Heart left ventricle (tissue), 16 donors: Measurements from ENCODE around the gene SNAPC2. TPM values are rescaled to one million over a fixed set of nuclear protein-coding genes. Genes with fewer than 3 reads are reported as not detected.
"Not testable (repeated sequence)": the region's sequence is repeated elsewhere in the genome, so short reads cannot be mapped to it uniquely, and the experiment has no call there.

Experiments used
- ATAC-seq, 4 donors: fragments of 200-7000 bp; cut with Tn5 transposase; one replicate each; pipeline ENCODE4 v1.9.1; 2020 to 2022; ENCODE audit warnings: moderate library complexity in 4 of 4, mild to moderate bottlenecking in 3 of 4, moderate number of reproducible peaks in 1 of 4
- DNase-seq, 5 donors: peaks; one replicate each; pipeline ENCODE4 v3.0.0-alpha.2; 2020
- H3K27ac ChIP-seq, 12 donors: fragments of 200-600 bp; sonication (generic) in 4 of 12; one replicate each; pipeline versions ENCODE4 v1.5.0 to v1.8.0; 2016 to 2022; ENCODE audit warnings: mild to moderate bottlenecking in 2 of 12
- H3K27me3 ChIP-seq, 9 donors: fragments of 200-600 bp; sonication (generic) in 2 of 9; one replicate each; pipeline versions ENCODE4 v1.5.1 to v1.8.0; 2016 to 2022; ENCODE audit warnings: mild to moderate bottlenecking in 3 of 9
- H3K36me3 ChIP-seq, 9 donors: fragments of 200-600 bp; sonication (generic) in 2 of 9; one replicate each; pipeline versions ENCODE4 v1.5.0 to v1.8.0; 2018 to 2022; ENCODE audit warnings: mild to moderate bottlenecking in 2 of 9
- H3K4me1 ChIP-seq, 12 donors: fragments of 200-600 bp; sonication (generic) in 4 of 12; one replicate each; pipeline versions ENCODE4 v1.5.0 to v1.8.0; 2016 to 2022; ENCODE audit warnings: mild to moderate bottlenecking in 3 of 12
- H3K4me3 ChIP-seq, 12 donors: fragments of 200-600 bp; sonication (generic) in 4 of 12; one replicate each; pipeline versions ENCODE4 v1.5.0 to v1.8.0; 2017 to 2022; ENCODE audit warnings: mild to moderate bottlenecking in 9 of 12, moderate library complexity in 4 of 12
- H3K9me3 ChIP-seq, 12 donors: fragments of 200-600 bp; sonication (generic) in 4 of 12; one replicate each; pipeline versions ENCODE4 v1.5.0 to v1.8.0; 2016 to 2022; ENCODE audit warnings: mild to moderate bottlenecking in 1 of 12
- POLR2A ChIP-seq, 2 donors: fragments of 450-650 bp; IDR thresholded peaks; one replicate each; pipeline ENCODE4 v1.6.1; 2017; ENCODE audit warnings: antibody characterized with exemption in 2 of 2, mild to moderate bottlenecking in 2 of 2, moderate library complexity in 2 of 2
- WGBS, 4 donors: extraction: QIAGEN DNeasy Blood & Tissue Kit in 2 of 4; methylation state at CpG; one replicate each; pipeline versions ENCODE4 v1.1.5 to v1.1.7; 2013 to 2018; 5-methylcytosine and 5-hydroxymethylcytosine counted together
- intact Hi-C, 10 donors: fragments of 100-400 bp; cut with DNase I; formaldehyde crosslinking; loops; one replicate each; pipeline versions ENCODE4 v1.11.1 to v1.14.2; 2022
- polyA plus RNA-seq, 2 donors: library from polyadenylated mRNA; stranded (reverse); fragments of 200-250 nt; gene quantifications; one replicate each; pipeline ENCODE4 v1.2.3, GENCODE V29; 2013
- total RNA-seq, 9 donors: library from RNA; depleted of rRNA in 2 of 9; stranded (reverse); fragments of >200 nt in 2 of 9; fragmentation: NEBNext Ultra II Directional in 3 of 9; extraction: Animal tissue kit (Norgen Biotek cat#: 25700) in 3 of 9; gene quantifications; one replicate each; pipeline versions ENCODE4 v1.1.0 to v1.2.4, GENCODE V29; 2016 to 2023
- TF ChIP-seq, protein P1 (sequence below), 12 donors: fragments of 200-600 bp; sonication (generic) in 4 of 12; IDR thresholded peaks; one replicate each; pipeline versions ENCODE4 v1.5.0 to v1.8.0; 2018 to 2022; ENCODE audit warnings: antibody characterized with exemption in 12 of 12, mild to moderate bottlenecking in 5 of 12
- donor health status: ischemic (EF 13 %, LVEDD 7.1; RV severe dilation, severe dysfunction).
- donor health status: healthy with polysubstance abuse.
- donor health status: DM: no; HTN: yes; CAD: no.
- donor health status: DM: no; HTN: no; CAD: no.
- donor health status: ischemic (EF 25% LVEDD 6.9; RV normal size, moderate dysfunction).
- donor health status: ischemic (EF 25% LVEDD 5.7; RV mildly dilated, moderate dysfunction).
- donor health status: healthy.
- donor health status: DM: yes; HTN: yes; CAD: no.
- donor health status: ischemic (EF 35%, LVEDD 5.7; RV mildly dilated, moderate dysfunction).
- donor health status: nonischemic (EF 11% LVEDD 7.7; RV severe dilation, severe dysfunction).
- donor health status: DM: yes; HTN: yes; CAD: no.
- donor health status: PGD.
- donor health status: ischemic (EF 29% LVEDD 5.4; RV normal size, mild dysfunction).
- donor health status: nonischemic (EF 23%, LVEDD 6.1; RV moderate dilation, normal function).

SNAPC2 gene
- total and polyA plus RNA-seq, 11 donors = 6.8 to 28.9 (median 10.4) TPM

DNA sequence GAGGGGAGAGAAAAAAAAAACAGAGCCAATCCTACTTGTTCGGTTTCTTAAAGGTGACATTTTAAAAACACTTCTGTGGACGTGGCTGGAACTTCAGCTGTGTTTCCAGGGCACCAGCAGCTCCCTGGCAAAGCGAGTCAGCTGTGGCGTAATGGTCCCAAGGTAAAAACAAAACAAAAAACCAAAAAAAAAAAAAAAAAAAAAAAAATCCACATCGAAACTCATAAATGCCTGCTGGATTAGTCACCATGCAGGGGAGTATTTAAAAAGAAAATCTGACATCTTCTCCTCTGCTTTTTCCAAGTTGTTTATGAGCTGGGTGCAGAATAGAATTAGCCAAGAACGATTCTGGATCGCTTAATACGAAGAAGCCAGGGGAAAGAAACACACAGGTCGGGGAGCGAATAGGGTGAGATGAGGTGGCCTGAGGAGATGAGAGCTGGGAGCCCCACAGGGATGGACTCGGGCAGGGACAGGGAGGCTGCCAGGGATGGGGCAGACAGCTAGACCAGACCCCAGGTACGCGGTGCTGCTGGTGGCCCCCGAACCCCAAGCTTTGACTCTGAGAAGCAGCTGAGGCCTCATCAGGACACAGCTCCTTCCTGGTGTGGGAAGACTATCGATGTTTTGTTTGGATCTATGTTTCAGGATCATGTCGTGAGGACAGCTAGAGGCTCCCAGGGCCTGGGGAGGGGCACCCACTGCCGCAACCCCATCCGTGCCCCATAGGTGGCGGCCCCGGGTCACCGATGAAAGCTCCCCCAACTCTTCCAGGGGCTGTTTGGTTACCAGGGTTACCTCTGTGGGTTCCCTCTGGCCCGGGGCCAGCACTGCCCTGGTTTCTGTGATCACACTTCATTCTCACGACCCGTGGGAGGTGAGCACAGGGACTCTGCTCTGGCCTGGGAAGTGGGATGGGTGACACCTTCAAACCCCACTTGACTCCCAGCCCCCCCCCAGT is 8.9 kb downstream of the SNAPC2 start:
- peak overlapping the region in 1 of 12 donors; percentile 16 for H3K4me3 ChIP-seq

DNA sequence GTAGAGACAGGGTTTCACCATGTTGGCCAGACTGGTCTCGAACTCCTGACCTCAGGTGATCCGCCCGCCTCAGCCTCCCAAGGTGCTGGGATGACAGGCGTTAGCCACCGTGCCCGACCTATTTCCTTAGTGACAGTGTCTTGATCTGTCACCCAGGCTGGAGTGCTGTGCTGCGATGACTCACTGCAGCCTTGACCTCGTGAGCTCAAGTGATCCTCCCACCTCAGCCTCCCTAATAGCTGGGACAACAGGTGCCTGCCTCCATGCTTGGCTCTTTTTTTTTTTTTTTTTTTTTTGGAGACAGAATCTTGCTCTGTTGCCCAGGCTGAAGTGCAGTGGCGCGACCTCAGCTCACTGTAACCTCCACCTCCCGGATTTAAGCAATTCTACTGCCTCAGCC is 9.9 kb downstream of the SNAPC2 start:
- 91 to 96% (median 93%) methylated on average over 11 of the region's 11 CpGs for WGBS, 4 donors
- ATAC-seq, H3K9me3 ChIP-seq, H3K4me3 ChIP-seq, H3K27me3 ChIP-seq, DNase-seq, intact Hi-C loops: not testable (repeated sequence)
- Histone ChIP-seq H3K4me1 (peaks cover 3 to 42% (median 21%) of the 10 kb centered on the region in 12 donors), H3K36me3 (peaks cover 15 to 60% (median 51%) of the 10 kb centered on the region in 9 donors), H3K27ac (peak overlapping the region in 3 of 12 donors; percentile 54 to 85 (median 62))

More for the DNA sequence above, 8.9 kb downstream of the SNAPC2 start:
- DNase-seq (no peak), ATAC-seq (peak in 1 of 4 donors; percentile 12)
- peaks cover 3 to 48% (median 25%) of the 10 kb centered on the region in 12 donors for H3K4me1 ChIP-seq
- intact Hi-C loops = loop anchor here in 1 of 10 donors (5.0 kb wide), 1 partner anchor 77 kb away; no protein-coding TSS in a partner anchor
- H3K36me3 ChIP-seq = peaks cover 11 to 49% (median 42%) of the 10 kb centered on the region in 9 donors
- WGBS, 4 donors = 59 to 62% (median 60%) methylated on average over 23 to 24 of the region's 24 CpGs
- no peaks in the 10 kb centered on the region for H3K9me3 ChIP-seq
- no peaks in the 10 kb centered on the region for H3K27me3 ChIP-seq
- H3K27ac ChIP-seq = peak overlapping the region in 11 of 12 donors; percentile 6 to 85 (median 61)
- no peak for TF ChIP-seq POLR2A (IDR thresholded peaks at IDR 0.05)
- TF ChIP-seq, protein P1, sequence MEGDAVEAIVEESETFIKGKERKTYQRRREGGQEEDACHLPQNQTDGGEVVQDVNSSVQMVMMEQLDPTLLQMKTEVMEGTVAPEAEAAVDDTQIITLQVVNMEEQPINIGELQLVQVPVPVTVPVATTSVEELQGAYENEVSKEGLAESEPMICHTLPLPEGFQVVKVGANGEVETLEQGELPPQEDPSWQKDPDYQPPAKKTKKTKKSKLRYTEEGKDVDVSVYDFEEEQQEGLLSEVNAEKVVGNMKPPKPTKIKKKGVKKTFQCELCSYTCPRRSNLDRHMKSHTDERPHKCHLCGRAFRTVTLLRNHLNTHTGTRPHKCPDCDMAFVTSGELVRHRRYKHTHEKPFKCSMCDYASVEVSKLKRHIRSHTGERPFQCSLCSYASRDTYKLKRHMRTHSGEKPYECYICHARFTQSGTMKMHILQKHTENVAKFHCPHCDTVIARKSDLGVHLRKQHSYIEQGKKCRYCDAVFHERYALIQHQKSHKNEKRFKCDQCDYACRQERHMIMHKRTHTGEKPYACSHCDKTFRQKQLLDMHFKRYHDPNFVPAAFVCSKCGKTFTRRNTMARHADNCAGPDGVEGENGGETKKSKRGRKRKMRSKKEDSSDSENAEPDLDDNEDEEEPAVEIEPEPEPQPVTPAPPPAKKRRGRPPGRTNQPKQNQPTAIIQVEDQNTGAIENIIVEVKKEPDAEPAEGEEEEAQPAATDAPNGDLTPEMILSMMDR (IDR thresholded peaks at IDR 0.05) = peak in 3 of 12 donors; percentile 22 to 27 (median 22)

DNA sequence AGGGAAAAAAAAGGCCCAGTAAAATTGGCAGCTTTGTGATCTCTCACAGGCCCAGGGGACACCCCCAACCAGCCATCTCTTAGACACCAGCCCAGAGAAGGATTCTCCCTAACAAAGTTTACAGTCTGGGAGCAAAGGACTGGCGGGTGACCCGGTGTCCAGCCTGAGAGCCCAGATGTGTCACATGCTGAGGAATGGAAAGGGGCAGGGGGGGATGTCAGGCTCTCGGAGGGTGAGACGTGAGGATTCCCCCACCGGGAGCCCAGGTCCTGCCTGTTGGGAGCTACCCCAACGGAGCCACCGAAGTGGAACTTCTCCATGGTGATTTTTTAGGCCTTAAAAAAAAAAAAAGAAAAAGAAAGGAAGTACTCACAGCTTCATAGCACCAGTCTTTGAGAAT is 10.6 kb downstream of the SNAPC2 start:
- peaks cover 19 to 67% (median 59%) of the 10 kb centered on the region in 9 donors for H3K36me3 ChIP-seq
- peaks cover 0 to 35% (median 19%) of the 10 kb centered on the region in 12 donors for H3K4me1 ChIP-seq
- H3K9me3 ChIP-seq = no peaks in the 10 kb centered on the region
- H3K27me3 ChIP-seq = no peaks in the 10 kb centered on the region
- DNase-seq (no peak), ATAC-seq (no peak)
- 67 to 81% (median 78%) methylated on average over 7 of the region's 7 CpGs for WGBS, 4 donors
- intact Hi-C loops = no loop called here
- H3K27ac ChIP-seq = peak overlapping the region in 4 of 12 donors; percentile 24 to 85 (median 58)
- no peak overlapping the region for H3K4me3 ChIP-seq
- TF ChIP-seq, protein P1 (IDR thresholded peaks at IDR 0.05) = no peak
- TF ChIP-seq POLR2A (IDR thresholded peaks at IDR 0.05) = no peak

DNA sequence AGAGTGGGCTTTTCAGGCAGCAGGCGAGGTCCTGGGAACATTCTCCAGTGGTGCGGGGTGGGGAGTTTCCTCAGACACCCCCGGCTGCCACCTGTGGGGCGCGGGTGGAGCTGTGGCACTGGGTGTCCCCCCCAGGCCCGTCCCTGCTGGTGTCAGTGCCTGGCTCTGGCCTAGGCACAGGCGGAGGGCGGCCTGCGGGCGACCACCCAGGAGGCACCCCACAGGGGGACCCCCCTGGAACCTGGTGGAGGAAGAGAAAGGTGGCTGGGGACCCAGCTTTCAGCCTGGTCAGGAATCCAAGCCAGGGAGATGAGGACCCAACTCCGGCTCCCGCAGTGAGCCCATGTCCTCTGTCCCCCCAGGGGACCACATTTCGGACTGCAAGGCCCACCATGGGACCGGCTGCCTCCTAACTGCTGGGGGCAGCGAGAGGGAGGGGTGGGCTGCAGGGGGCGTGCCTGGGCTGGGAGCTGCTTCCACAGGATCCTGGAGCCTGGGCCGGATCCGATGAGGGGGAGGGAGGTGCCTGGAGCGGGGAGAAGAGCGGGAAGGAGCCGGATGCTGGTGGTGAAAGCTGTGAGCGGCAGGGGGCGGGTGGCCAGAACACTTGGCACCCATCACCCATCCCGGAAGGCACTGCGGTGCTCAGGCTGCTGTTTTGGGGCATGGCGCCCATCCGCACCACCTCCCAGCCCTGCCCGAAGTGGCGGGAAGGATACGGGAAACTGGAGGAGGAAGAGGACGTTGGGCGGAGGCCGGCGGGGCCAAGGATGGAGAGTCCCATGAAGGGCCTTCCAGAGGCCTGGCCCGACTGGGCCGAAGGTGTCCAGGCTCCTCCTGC is 11.3 kb downstream of the SNAPC2 start:
- no peak for TF ChIP-seq POLR2A (IDR thresholded peaks at IDR 0.05)
- TF ChIP-seq, protein P1 (IDR thresholded peaks at IDR 0.05) = no peak
- peaks cover 0 to 33% (median 16%) of the 10 kb centered on the region in 12 donors for H3K4me1 ChIP-seq
- WGBS, 4 donors = 84 to 88% (median 86%) methylated on average over 33 to 36 of the region's 36 CpGs

More for the DNA sequence above, 11.3 kb downstream of the SNAPC2 start:
- ATAC-seq (no peak), DNase-seq (peak in 1 of 5 donors; percentile 25)
- H3K36me3 ChIP-seq = peaks cover 19 to 74% (median 66%) of the 10 kb centered on the region in 9 donors
- H3K27me3 ChIP-seq = no peaks in the 10 kb centered on the region
- no peaks in the 10 kb centered on the region for H3K9me3 ChIP-seq
- no peak overlapping the region for H3K4me3 ChIP-seq
- H3K27ac ChIP-seq = peak overlapping the region in 4 of 12 donors; percentile 24 to 85 (median 46)
- intact Hi-C loops = no loop called here
